ENCODE results near the gene FBXO42. TPM values are rescaled to one million over a fixed set of nuclear protein-coding genes. Genes with fewer than 3 reads are reported as not detected.

Gene FBXO42
- total RNA-seq, 1 experiment from 2014 or later = 13.0 TPM

GRCh38 chr1:16232316-16232710, 120.0 kb downstream of the FBXO42 start:
- Histone ChIP-seq H4K20me1 (ENCODE audit: insufficient read depth) (no peaks in the 10 kb centered on the region), H3K9me2 (ENCODE audit: insufficient read depth) (no peaks in the 10 kb centered on the region), H3K4me1 (replicated peaks; ENCODE audit: insufficient read depth) (peaks cover 6% of the 10 kb centered on the region), H3F3A (ENCODE audit: insufficient read depth, low read depth) (peaks cover 3% of the 10 kb centered on the region; the same call in 1 of the 2 replicates), H3K9me3 (ENCODE audit: insufficient read depth, low read depth) (no peaks in the 10 kb centered on the region), H3K27ac (no peak overlapping the region), H3K36me3 (ENCODE audit: low read depth) (no peaks in the 10 kb centered on the region), H3K4me3 (no peak overlapping the region), H3K79me2 (ENCODE audit: low read depth) (no peaks in the 10 kb centered on the region), H3K27me3 (ENCODE audit: insufficient read depth, low read depth) (no peaks in the 10 kb centered on the region), H2AFZ (no peak overlapping the region), H3K4me2 (no peak overlapping the region)
- CTCF ChIA-PET = no interaction called here
- no TSS peak for BruUV-seq (replicated peaks)
- TF ChIP-seq CTCF (conservative IDR thresholded peaks at IDR 0.05) = no peak
- TF ChIP-seq EZH2 (IDR thresholded peaks at IDR 0.05; ENCODE audit: low read depth) = no peak
- POLR2A ChIA-PET (ENCODE audit: unreplicated experiment) = interaction anchor here (0.6 kb wide), 1 partner anchor 20 kb away, joined by 3 read pairs; the partner anchor contains the start of gene ARHGEF19
- intact Hi-C loops (cut with micrococcal nuclease; ENCODE audit: unreplicated experiment) = no loop called here
- DNase-seq = no peak

- no peak overlapping the region for H3K4me2 ChIP-seq
- H4K20me1 ChIP-seq (ENCODE audit: insufficient read depth) = no peaks in the 10 kb centered on the region
- no peak overlapping the region for H3K27ac ChIP-seq
- H3K9me2 ChIP-seq (ENCODE audit: insufficient read depth) = no peaks in the 10 kb centered on the region
- ChIA-PET POLR2A (ENCODE audit: unreplicated experiment) (no interaction called here), CTCF (no interaction called here)
- no peaks in the 10 kb centered on the region for H3K79me2 ChIP-seq (ENCODE audit: low read depth)
- peaks cover 5% of the 10 kb centered on the region for H3K4me1 ChIP-seq (replicated peaks; ENCODE audit: insufficient read depth)
- no peak for TF ChIP-seq CTCF (conservative IDR thresholded peaks at IDR 0.05)
- no peak for TF ChIP-seq EZH2 (IDR thresholded peaks at IDR 0.05; ENCODE audit: low read depth)
- no peak for DNase-seq
- intact Hi-C loops (cut with micrococcal nuclease; ENCODE audit: unreplicated experiment) = no loop called here
- BruUV-seq (replicated peaks) = no TSS peak
- H3K36me3 ChIP-seq (ENCODE audit: low read depth) = no peaks in the 10 kb centered on the region
- peaks cover 3% of the 10 kb centered on the region; the same call in 1 of the 2 replicates for H3F3A ChIP-seq (ENCODE audit: insufficient read depth, low read depth)
- no peaks in the 10 kb centered on the region for H3K9me3 ChIP-seq (ENCODE audit: insufficient read depth, low read depth)
- H3K4me3 ChIP-seq = no peak overlapping the region
- no peak overlapping the region for H2AFZ ChIP-seq
- H3K27me3 ChIP-seq (ENCODE audit: insufficient read depth, low read depth) = no peaks in the 10 kb centered on the region
Observed at GRCh38 chr1:16231331-16232315, 120.7 kb downstream of the FBXO42 start.

- no TSS peak for BruUV-seq (replicated peaks)
- intact Hi-C loops (cut with micrococcal nuclease; ENCODE audit: unreplicated experiment) = no loop called here
- H4K20me1 ChIP-seq (ENCODE audit: insufficient read depth) = no peaks in the 10 kb centered on the region
- H3F3A ChIP-seq (ENCODE audit: insufficient read depth, low read depth) = no peaks in the 10 kb centered on the region
- TF ChIP-seq CTCF (conservative IDR thresholded peaks at IDR 0.05) (no peak), EZH2 (IDR thresholded peaks at IDR 0.05; ENCODE audit: low read depth) (no peak)
- H3K9me2 ChIP-seq (ENCODE audit: insufficient read depth) = no peaks in the 10 kb centered on the region
- H3K9me3 ChIP-seq (ENCODE audit: insufficient read depth, low read depth) = no peaks in the 10 kb centered on the region
- no peaks in the 10 kb centered on the region for H3K27me3 ChIP-seq (ENCODE audit: insufficient read depth, low read depth)
- no peak overlapping the region for H2AFZ ChIP-seq
- no peaks in the 10 kb centered on the region for H3K79me2 ChIP-seq (ENCODE audit: low read depth)
- H3K4me1 ChIP-seq (replicated peaks; ENCODE audit: insufficient read depth) = peaks cover 2% of the 10 kb centered on the region
- H3K27ac ChIP-seq = no peak overlapping the region
- no peak overlapping the region for H3K4me2 ChIP-seq
- no peak for DNase-seq
- H3K4me3 ChIP-seq = no peak overlapping the region
- POLR2A ChIA-PET (ENCODE audit: unreplicated experiment) = no interaction called here
- CTCF ChIA-PET = no interaction called here
- H3K36me3 ChIP-seq (ENCODE audit: low read depth) = no peaks in the 10 kb centered on the region
Observed at GRCh38 chr1:16230744-16231143, 121.5 kb downstream of the FBXO42 start.

Measured in PC-9 (cell line).